ENCODE data around the gene PPBP.

DNA sequence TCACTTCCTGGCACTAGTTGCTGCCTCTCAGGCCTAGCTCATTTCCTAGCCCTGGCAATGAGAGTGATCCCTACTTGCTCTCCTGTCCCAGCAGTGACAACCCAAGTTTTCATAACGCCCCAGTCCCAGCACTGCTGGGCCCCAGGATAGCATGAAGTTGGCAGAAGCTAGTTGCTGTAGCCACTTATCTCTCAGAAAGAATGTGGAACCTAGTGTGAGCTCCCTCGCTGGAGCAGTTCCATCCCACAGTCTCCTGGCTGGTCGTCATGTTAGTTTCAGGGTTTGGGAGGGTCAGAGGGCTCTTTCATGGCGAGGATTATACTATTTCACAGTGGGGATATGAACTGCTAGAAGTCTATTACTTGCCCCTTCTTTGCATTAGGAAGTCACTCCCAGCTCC is 11.3 kb downstream of the PPBP start:
- TF ChIP-seq, protein P1, sequence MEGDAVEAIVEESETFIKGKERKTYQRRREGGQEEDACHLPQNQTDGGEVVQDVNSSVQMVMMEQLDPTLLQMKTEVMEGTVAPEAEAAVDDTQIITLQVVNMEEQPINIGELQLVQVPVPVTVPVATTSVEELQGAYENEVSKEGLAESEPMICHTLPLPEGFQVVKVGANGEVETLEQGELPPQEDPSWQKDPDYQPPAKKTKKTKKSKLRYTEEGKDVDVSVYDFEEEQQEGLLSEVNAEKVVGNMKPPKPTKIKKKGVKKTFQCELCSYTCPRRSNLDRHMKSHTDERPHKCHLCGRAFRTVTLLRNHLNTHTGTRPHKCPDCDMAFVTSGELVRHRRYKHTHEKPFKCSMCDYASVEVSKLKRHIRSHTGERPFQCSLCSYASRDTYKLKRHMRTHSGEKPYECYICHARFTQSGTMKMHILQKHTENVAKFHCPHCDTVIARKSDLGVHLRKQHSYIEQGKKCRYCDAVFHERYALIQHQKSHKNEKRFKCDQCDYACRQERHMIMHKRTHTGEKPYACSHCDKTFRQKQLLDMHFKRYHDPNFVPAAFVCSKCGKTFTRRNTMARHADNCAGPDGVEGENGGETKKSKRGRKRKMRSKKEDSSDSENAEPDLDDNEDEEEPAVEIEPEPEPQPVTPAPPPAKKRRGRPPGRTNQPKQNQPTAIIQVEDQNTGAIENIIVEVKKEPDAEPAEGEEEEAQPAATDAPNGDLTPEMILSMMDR (IDR thresholded peaks at IDR 0.05) = no peak
- TF ChIP-seq POLR2A (IDR thresholded peaks at IDR 0.05) = no peak

Measured in body of pancreas (tissue), 4 donors.